A673 (cell line): ENCODE measurements around the gene AGAP1. TPM values are rescaled to one million over a fixed set of nuclear protein-coding genes. Genes with fewer than 3 reads are reported as not detected.

Experiments used
- BruUV-seq: library from RNA; stranded (reverse); fragments of 400-500 nt; replicated peaks from 2 replicates; lab custom pipeline; 2021; lab: Mats Ljungman, UMichigan
- CTCF ChIA-PET: fragments of 300-600 bp; sonication (Branson Sonifier 250); formaldehyde crosslinking; loops from one replicate; lab custom pipeline; 2022; ENCODE audit warnings: antibody characterized with exemption; lab: Charles Lee
- POLR2A ChIA-PET: fragments of 300-600 bp; sonication (Branson Sonifier 250); formaldehyde crosslinking; loops from one replicate; lab custom pipeline; 2022; ENCODE audit warnings: antibody characterized with exemption; ENCODE audit not compliant: low non-redundant PET; lab: Charles Lee
- DNase-seq: peaks from one replicate; pipeline ENCODE4 v3.0.0-alpha.2; 2015; ENCODE audit warnings: low spot score
- H3K27ac ChIP-seq: fragments of 200-600 bp; sonication (generic); 2 replicates; pipeline ENCODE4 v1.5.1; 2016; ENCODE audit warnings: mixed run types, low read depth, mild to moderate bottlenecking, mixed read lengths, antibody characterized with exemption, low read length; ENCODE audit not compliant: poor library complexity, severe bottlenecking
- H3K27me3 ChIP-seq: fragments of 200-600 bp; sonication (generic); replicated peaks from 2 replicates; pipeline ENCODE4 v1.6.1; 2017; ENCODE audit warnings: mixed run types, low read depth, mild to moderate bottlenecking, mixed read lengths, antibody characterized with exemption, low read length; ENCODE audit not compliant: insufficient read depth, poor library complexity
- H3K36me3 ChIP-seq: fragments of 200-600 bp; sonication (generic); 2 replicates; pipeline ENCODE4 v1.6.1; 2016; ENCODE audit warnings: mixed run types, mild to moderate bottlenecking, mixed read lengths, antibody characterized with exemption, low read length; ENCODE audit not compliant: insufficient read depth, poor library complexity, severe bottlenecking
- H3K4me1 ChIP-seq: fragments of 200-600 bp; sonication (generic); 2 replicates; pipeline ENCODE4 v1.6.1; 2017; ENCODE audit warnings: mixed run types, mild to moderate bottlenecking, mixed read lengths, antibody characterized with exemption, low read length; ENCODE audit not compliant: insufficient read depth, poor library complexity, severe bottlenecking
- H3K4me3 ChIP-seq: fragments of 200-600 bp; sonication (generic); 2 replicates; pipeline ENCODE4 v1.5.1; 2016; ENCODE audit warnings: low read depth, mixed run types, mild to moderate bottlenecking, mixed read lengths, low read length; ENCODE audit not compliant: poor library complexity, severe bottlenecking
- H3K9me3 ChIP-seq: fragments of 200-600 bp; sonication (generic); 2 replicates; pipeline ENCODE4 v1.6.1; 2016; ENCODE audit warnings: mixed run types, low read depth, mild to moderate bottlenecking, mixed read lengths, antibody characterized with exemption, low read length; ENCODE audit not compliant: poor library complexity, severe bottlenecking
- EZH2 ChIP-seq: fragments of 200-600 bp; sonication (generic); IDR thresholded peaks from 2 replicates; pipeline ENCODE4 v1.6.1; 2017; ENCODE audit warnings: borderline replicate concordance, low read depth, mild to moderate bottlenecking, mixed read lengths, antibody characterized with exemption, low read length; ENCODE audit not compliant: poor library complexity, severe bottlenecking
- intact Hi-C: fragments of 100-400 bp; cut with micrococcal nuclease; formaldehyde crosslinking; loops from one replicate; pipeline ENCODE4 v1.10.0; 2022; ENCODE audit not compliant: unreplicated experiment
- total RNA-seq: library from RNA; stranded (reverse); gene quantifications from 2 replicates; pipeline ENCODE4 v1.2.3, GENCODE V29; 2021
- TF ChIP-seq, protein P1 (sequence below): fragments of 300-800, 200-600 bp; sonication (generic); conservative IDR thresholded peaks from 2 replicates; pipeline ENCODE4 v1.5.1; 2017; ENCODE audit warnings: low read depth, mild to moderate bottlenecking, antibody characterized with exemption, low read length, moderate library complexity, mixed read lengths

The AGAP1 gene
- total RNA-seq, 1 experiment from 2014 or later = 25.3 TPM

DNA sequence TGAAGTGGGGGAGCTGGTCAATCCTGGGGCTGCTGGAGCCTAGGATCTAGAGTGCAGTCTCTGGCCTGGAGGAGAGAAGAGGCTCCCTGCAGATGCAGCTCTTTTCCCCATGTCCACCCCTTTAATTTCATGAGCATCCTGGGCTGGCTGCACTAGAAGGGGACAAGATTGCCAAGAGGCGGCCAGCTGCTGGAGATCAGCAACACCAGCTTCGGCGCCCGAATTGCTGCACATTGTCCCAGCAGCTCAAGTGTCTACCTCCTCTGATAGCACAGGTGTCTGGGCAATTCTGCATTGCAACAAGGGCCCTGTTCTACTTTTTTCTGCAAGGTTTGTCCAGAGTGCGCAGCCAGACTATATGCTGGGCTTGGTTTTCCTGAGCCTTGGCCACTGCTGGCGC is 125.7 kb downstream of the AGAP1 start:
- ChIA-PET POLR2A (no interaction called here), CTCF (no interaction called here)
- DNase-seq = no peak
- no peak for TF ChIP-seq EZH2
- TF ChIP-seq, protein P1, sequence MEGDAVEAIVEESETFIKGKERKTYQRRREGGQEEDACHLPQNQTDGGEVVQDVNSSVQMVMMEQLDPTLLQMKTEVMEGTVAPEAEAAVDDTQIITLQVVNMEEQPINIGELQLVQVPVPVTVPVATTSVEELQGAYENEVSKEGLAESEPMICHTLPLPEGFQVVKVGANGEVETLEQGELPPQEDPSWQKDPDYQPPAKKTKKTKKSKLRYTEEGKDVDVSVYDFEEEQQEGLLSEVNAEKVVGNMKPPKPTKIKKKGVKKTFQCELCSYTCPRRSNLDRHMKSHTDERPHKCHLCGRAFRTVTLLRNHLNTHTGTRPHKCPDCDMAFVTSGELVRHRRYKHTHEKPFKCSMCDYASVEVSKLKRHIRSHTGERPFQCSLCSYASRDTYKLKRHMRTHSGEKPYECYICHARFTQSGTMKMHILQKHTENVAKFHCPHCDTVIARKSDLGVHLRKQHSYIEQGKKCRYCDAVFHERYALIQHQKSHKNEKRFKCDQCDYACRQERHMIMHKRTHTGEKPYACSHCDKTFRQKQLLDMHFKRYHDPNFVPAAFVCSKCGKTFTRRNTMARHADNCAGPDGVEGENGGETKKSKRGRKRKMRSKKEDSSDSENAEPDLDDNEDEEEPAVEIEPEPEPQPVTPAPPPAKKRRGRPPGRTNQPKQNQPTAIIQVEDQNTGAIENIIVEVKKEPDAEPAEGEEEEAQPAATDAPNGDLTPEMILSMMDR = no peak
- Histone ChIP-seq H3K9me3 (no peaks in the 10 kb centered on the region), H3K4me3 (no peak overlapping the region), H3K27me3 (no peaks in the 10 kb centered on the region), H3K27ac (no peak overlapping the region), H3K4me1 (peaks cover 7% of the 10 kb centered on the region), H3K36me3 (no peaks in the 10 kb centered on the region)
- intact Hi-C loops = no loop called here
- no TSS peak for BruUV-seq

DNA sequence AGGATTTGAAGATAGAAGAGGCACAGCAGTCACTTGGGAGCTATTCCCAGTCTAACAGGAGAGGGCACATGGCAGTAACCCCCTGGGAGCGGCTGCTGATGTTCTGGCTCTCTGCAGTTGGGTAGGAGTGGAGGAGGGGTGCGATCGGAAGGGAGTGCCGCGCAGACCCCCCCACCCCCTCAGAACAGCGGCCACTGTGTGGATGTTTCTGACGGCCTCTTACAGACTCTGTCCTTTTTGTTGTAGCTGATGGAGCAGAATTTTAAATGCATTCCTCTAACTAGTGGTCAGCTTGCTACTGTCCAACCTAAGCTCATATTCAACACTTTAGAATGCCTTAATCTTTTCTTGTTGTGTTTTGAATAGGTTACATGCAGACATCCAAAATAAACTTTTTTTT is 127.9 kb downstream of the AGAP1 start:
- H3K27me3 ChIP-seq = no peaks in the 10 kb centered on the region
- peaks cover 5% of the 10 kb centered on the region for H3K4me1 ChIP-seq
- ChIA-PET POLR2A (interaction anchor here (0.6 kb wide), 1 partner anchor 132 kb away, joined by 6 read pairs; no protein-coding TSS in a partner anchor), CTCF (interaction anchor here (1.2 kb wide), 1 partner anchor 124 kb away, joined by 5 read pairs; no protein-coding TSS in a partner anchor)
- H3K4me3 ChIP-seq = no peak overlapping the region
- intact Hi-C loops = no loop called here
- H3K9me3 ChIP-seq = no peaks in the 10 kb centered on the region
- DNase-seq = no peak
- no TSS peak for BruUV-seq
- H3K36me3 ChIP-seq = no peaks in the 10 kb centered on the region
- TF ChIP-seq, protein P1 = no peak
- no peak for TF ChIP-seq EZH2
- H3K27ac ChIP-seq = no peak overlapping the region

DNA sequence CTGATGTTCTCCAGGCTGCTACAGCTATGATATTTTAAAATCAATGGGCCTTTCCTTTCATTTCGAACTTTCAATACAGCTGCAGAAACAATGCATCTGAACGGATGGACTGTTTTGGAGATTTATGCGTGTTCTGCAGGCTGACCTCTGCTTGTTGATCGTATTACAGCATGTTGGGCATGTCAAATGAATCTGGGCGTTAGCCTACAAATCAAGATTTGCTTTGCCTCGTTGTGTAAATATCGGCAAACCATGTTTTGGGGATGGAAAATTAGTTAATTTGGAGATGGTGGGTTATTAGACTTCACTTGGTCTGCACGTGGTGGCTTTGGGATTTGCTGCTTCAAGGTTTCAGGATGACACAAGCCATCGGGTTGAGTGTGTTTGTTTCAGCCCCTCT is 129.3 kb downstream of the AGAP1 start:
- ChIA-PET POLR2A (no interaction called here), CTCF (interaction anchor here (1.2 kb wide), 1 partner anchor 123 kb away, joined by 5 read pairs; no protein-coding TSS in a partner anchor)
- Histone ChIP-seq H3K4me3 (no peak overlapping the region), H3K9me3 (no peaks in the 10 kb centered on the region), H3K36me3 (no peaks in the 10 kb centered on the region), H3K4me1 (no peaks in the 10 kb centered on the region), H3K27ac (no peak overlapping the region), H3K27me3 (no peaks in the 10 kb centered on the region)
- no peak for DNase-seq
- BruUV-seq = no TSS peak
- TF ChIP-seq, protein P1 = no peak
- no peak for TF ChIP-seq EZH2
- intact Hi-C loops = no loop called here
